Trophoblast cell (in vitro differentiated cells and primary cell): Measurements from ENCODE around the gene REV3L.

ENCODE experiments used
- DNase-seq, 2 donors: peaks; one replicate each; pipeline ENCODE4 v3.0.0-alpha.2; 2016
- H2AFZ ChIP-seq: 2 replicates; pipeline ENCODE4 v1.6.1; 2013; ENCODE audit warnings: low read length, moderate library complexity, mild to moderate bottlenecking; ENCODE audit not compliant: insufficient read depth, poor library complexity
- H2AK5ac ChIP-seq: 2 replicates; pipeline ENCODE4 v1.6.1; 2013; ENCODE audit warnings: mild to moderate bottlenecking, low read length
- H2BK120ac ChIP-seq: 2 replicates; pipeline ENCODE4 v1.6.1; 2013; ENCODE audit warnings: low read length, mild to moderate bottlenecking, moderate library complexity; ENCODE audit not compliant: insufficient read depth, poor library complexity
- H2BK12ac ChIP-seq: 2 replicates; pipeline ENCODE4 v1.6.1; 2013; ENCODE audit warnings: mild to moderate bottlenecking, low read length, moderate library complexity
- H2BK5ac ChIP-seq: 2 replicates; pipeline ENCODE4 v1.6.1; 2013; ENCODE audit warnings: low read length, low read depth, moderate library complexity, mild to moderate bottlenecking; ENCODE audit not compliant: poor library complexity
- H3K14ac ChIP-seq: 2 replicates; pipeline ENCODE4 v1.6.1; 2013; ENCODE audit warnings: mild to moderate bottlenecking, low read length
- H3K18ac ChIP-seq: 2 replicates; pipeline ENCODE4 v1.6.1; 2013; ENCODE audit warnings: mild to moderate bottlenecking, low read length
- H3K23ac ChIP-seq: 2 replicates; pipeline ENCODE4 v1.6.1; 2013; ENCODE audit warnings: low read length
- H3K27ac ChIP-seq: 2 replicates; pipeline ENCODE4 v1.5.1; 2013; ENCODE audit warnings: low read depth, mild to moderate bottlenecking, inconsistent platforms, low read length, moderate library complexity
- H3K27me3 ChIP-seq: 2 replicates; pipeline ENCODE4 v1.6.1; 2013; ENCODE audit warnings: inconsistent platforms, mild to moderate bottlenecking, low read length, moderate library complexity; ENCODE audit not compliant: insufficient read depth
- H3K36me3 ChIP-seq, 2 experiments: 1 replicate in 1 of 2; 2 replicates in 1 of 2; pipeline ENCODE4 v1.6.1; 2013; ENCODE audit warnings: low read length in 2 of 2, mild to moderate bottlenecking in 2 of 2, moderate library complexity in 1 of 2; ENCODE audit not compliant: insufficient read depth in 2 of 2, control insufficient read depth in 1 of 2
- H3K4ac ChIP-seq: 2 replicates; pipeline ENCODE4 v1.6.1; 2013; ENCODE audit warnings: low read depth, mild to moderate bottlenecking, low read length, moderate library complexity
- H3K4me1 ChIP-seq, 2 experiments: 1 replicate in 1 of 2; 2 replicates in 1 of 2; pipeline ENCODE4 v1.6.1; 2013; ENCODE audit warnings: low read length in 2 of 2, mild to moderate bottlenecking in 2 of 2, moderate library complexity in 1 of 2; ENCODE audit not compliant: insufficient read depth in 2 of 2, control insufficient read depth in 1 of 2
- H3K4me2 ChIP-seq: 2 replicates; pipeline ENCODE4 v1.6.1; 2013; ENCODE audit warnings: inconsistent platforms, mild to moderate bottlenecking, low read length, moderate library complexity
- H3K4me3 ChIP-seq: 2 replicates; pipeline ENCODE4 v1.5.1; 2013; ENCODE audit warnings: mild to moderate bottlenecking, low read depth, low read length, inconsistent platforms
- H3K79me1 ChIP-seq: one replicate; pipeline ENCODE4 v1.6.1; 2013; ENCODE audit warnings: low read length
- H3K79me2 ChIP-seq: 2 replicates; pipeline ENCODE4 v1.6.1; 2013; ENCODE audit warnings: low read length, mild to moderate bottlenecking; ENCODE audit not compliant: control insufficient read depth, insufficient read depth, poor library complexity
- H3K9ac ChIP-seq: 2 replicates; pipeline ENCODE4 v1.6.1; 2013; ENCODE audit warnings: mild to moderate bottlenecking, low read length
- H3K9me3 ChIP-seq: 2 replicates; pipeline ENCODE4 v1.6.1; 2013; ENCODE audit warnings: low read depth, mild to moderate bottlenecking, control low read depth, inconsistent platforms, low read length; ENCODE audit not compliant: insufficient read depth
- H4K12ac ChIP-seq: 2 replicates; pipeline ENCODE4 v1.6.1; 2013; ENCODE audit warnings: low read depth, mild to moderate bottlenecking, low read length, moderate library complexity
- H4K8ac ChIP-seq: 2 replicates; pipeline ENCODE4 v1.6.1; 2013; ENCODE audit warnings: low read depth, mild to moderate bottlenecking, low read length, moderate library complexity
- H4K91ac ChIP-seq: one replicate; pipeline ENCODE4 v1.6.1; 2013; ENCODE audit warnings: low read depth, mild to moderate bottlenecking, low read length, moderate library complexity
- WGBS: extraction: QIAGEN DNeasy Blood & Tissue Kit; methylation state at CpG from one replicate; pipeline ENCODE4 v1.1.7; 2013; ENCODE audit warnings: missing lambda C conversion rate; ENCODE audit not compliant: insufficient read length, insufficient coverage; ENCODE audit errors: extremely low coverage; 5-methylcytosine and 5-hydroxymethylcytosine counted together

The REV3L gene

DNA sequence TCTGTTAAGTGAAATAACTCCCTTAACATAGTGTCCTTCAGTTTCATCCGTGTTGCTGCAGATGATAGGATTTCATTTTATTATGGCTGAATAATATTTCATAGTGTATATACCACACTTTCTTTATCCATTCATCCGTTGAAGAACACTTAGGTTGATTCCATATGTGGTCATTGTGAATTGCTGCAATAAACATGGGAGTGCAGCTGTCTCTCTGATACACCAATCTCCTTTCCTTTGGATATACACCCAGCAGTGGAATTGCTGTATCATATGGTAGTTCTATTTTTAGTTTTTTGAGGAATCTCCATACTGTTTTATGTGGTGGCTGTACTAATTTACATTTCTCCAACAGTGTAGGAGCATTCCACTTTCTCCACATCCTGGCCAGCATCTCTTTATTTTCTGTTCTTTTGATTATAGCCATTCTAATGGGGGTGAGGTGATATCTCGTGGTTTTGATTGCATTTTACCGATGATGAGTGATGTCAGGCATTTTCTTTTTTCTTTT lies 202.5 kb downstream of the REV3L start:
- Histone ChIP-seq H4K8ac (no peak overlapping the region), H3K9me3 (peaks cover 2% of the 10 kb centered on the region), H3K18ac (no peak overlapping the region), H3K4me2 (no peak overlapping the region), H2BK120ac (no peak overlapping the region), H2AFZ (no peak overlapping the region), H2AK5ac (no peak overlapping the region), H3K23ac (no peak overlapping the region), H3K14ac (no peak overlapping the region), H3K36me3 (peaks cover 11 to 16% of the 10 kb centered on the region in 2 experiments), H2BK5ac (no peak overlapping the region), H3K4me1 (peaks cover 2 to 8% of the 10 kb centered on the region in 2 experiments), H3K27ac (no peak overlapping the region), H3K79me2 (peaks cover 2% of the 10 kb centered on the region), H2BK12ac (no peak overlapping the region), H3K4ac (no peak overlapping the region), H3K79me1 (peaks cover 8% of the 10 kb centered on the region), H3K9ac (no peak overlapping the region), H4K12ac (no peak overlapping the region), H3K4me3 (no peak overlapping the region), H3K27me3 (no peaks in the 10 kb centered on the region), H4K91ac (no peak overlapping the region)
- no peak for DNase-seq
- WGBS, result no CpG with 5 or more reads among the region's 4 CpGs

DNA sequence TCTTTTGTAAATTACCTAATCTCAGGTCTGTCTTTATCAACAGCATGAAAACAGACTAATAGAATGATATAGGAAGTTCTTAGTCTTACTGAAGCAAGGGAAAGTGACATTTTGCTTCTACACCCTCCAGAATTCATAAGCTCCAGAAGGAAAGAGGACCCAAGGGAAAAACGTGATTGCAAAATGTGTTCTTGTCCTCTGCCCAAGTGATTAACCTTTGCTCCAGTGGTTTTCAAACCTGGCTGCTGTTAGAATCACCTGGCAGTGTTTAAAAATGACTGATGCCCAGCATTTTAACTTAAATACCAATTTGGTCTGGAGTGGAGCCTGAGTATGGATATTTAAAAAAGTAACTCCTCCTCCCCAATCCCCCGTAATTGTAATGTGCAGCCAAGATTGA lies 204.3 kb downstream of the REV3L start:
- H3K23ac ChIP-seq, result no peak overlapping the region
- no peak overlapping the region for H4K91ac ChIP-seq
- H4K8ac ChIP-seq, result no peak overlapping the region
- WGBS, result no CpG with 5 or more reads among the region's 2 CpGs
- no peak overlapping the region for H2BK120ac ChIP-seq
- DNase-seq, result peak in 1 of 2 donors; percentile 32
- peaks cover 2% of the 10 kb centered on the region for H3K9me3 ChIP-seq
- H2BK5ac ChIP-seq, result peak overlapping the region; percentile 76
- H3K4me2 ChIP-seq, result peak overlapping the region; percentile 2
- H3K14ac ChIP-seq, result no peak overlapping the region
- peaks cover 2 to 6% of the 10 kb centered on the region in 2 experiments for H3K4me1 ChIP-seq
- H2BK12ac ChIP-seq, result no peak overlapping the region
- no peak overlapping the region for H3K9ac ChIP-seq
- no peak overlapping the region for H2AFZ ChIP-seq
- no peaks in the 10 kb centered on the region for H3K27me3 ChIP-seq
- no peak overlapping the region for H4K12ac ChIP-seq
- no peak overlapping the region for H3K18ac ChIP-seq
- no peak overlapping the region for H3K4me3 ChIP-seq
- H3K79me1 ChIP-seq, result peaks cover 8% of the 10 kb centered on the region
- peaks cover 2% of the 10 kb centered on the region for H3K79me2 ChIP-seq
- H3K27ac ChIP-seq, result peak overlapping the region; percentile 91
- peaks cover 10 to 18% of the 10 kb centered on the region in 2 experiments for H3K36me3 ChIP-seq
- H3K4ac ChIP-seq, result peak overlapping the region; percentile 50
- H2AK5ac ChIP-seq, result no peak overlapping the region

DNA sequence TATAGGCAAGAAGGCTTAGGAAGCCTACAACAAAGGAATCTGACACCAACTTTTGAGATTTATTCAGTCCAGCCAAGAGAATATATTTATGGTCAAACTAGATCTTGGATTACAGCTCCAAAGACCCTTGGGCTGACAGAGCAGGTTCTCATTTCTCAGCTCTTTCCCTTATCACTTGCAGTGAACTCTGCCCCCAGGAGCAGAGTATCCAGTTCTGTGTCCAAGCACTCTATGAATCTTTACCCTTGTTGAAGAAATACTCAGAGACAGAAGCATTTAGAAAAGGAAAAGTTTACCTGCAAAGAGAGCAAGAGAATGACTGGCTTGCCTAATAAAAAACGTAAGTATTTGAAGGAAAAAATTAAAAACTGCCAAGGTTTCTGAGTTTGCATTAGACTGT lies 205.2 kb downstream of the REV3L start:
- Histone ChIP-seq H3K4me2 (no peak overlapping the region), H3K4me3 (no peak overlapping the region), H3K9ac (no peak overlapping the region), H3K79me1 (peaks cover 8% of the 10 kb centered on the region), H3K9me3 (no peaks in the 10 kb centered on the region), H3K27ac (peak overlapping the region; percentile 91), H3K4me1 (peaks cover 2 to 3% of the 10 kb centered on the region in 2 experiments), H4K91ac (peak overlapping the region; percentile 47), H3K36me3 (peaks cover 3 to 12% of the 10 kb centered on the region in 2 experiments), H2BK120ac (peak overlapping the region; percentile 51), H2BK12ac (no peak overlapping the region), H4K12ac (no peak overlapping the region), H2BK5ac (peak overlapping the region; percentile 63), H3K79me2 (no peaks in the 10 kb centered on the region), H3K23ac (no peak overlapping the region), H2AFZ (no peak overlapping the region), H3K4ac (no peak overlapping the region), H3K18ac (no peak overlapping the region), H3K14ac (no peak overlapping the region), H3K27me3 (no peaks in the 10 kb centered on the region), H2AK5ac (no peak overlapping the region), H4K8ac (no peak overlapping the region)
- WGBS, result no CpG with 5 or more reads among the region's 1 CpG
- DNase-seq, result no peak

DNA sequence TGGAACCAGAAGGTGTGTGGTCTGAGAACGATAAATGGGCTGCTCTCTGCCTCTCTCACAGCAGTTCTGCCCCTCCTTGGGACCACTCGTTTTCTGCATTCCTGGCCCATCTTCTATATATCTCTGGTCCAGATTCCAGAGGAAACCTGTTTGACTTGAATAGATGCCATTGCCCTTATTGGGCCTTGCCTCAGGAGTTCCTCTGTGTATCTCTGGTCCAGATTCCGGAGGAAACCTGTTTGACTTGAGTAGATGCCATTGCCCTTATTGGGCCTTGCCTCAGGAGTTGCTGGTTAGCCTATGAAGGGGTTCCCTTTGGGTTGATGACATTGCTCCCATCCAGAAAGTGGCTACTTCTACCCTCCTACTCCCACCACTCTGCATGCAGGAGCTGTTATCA lies 206.3 kb downstream of the REV3L start:
- no peak overlapping the region for H4K12ac ChIP-seq
- no peak overlapping the region for H2AK5ac ChIP-seq
- no peak overlapping the region for H3K23ac ChIP-seq
- H2BK12ac ChIP-seq, result peak overlapping the region; percentile 46
- no peaks in the 10 kb centered on the region for H3K9me3 ChIP-seq
- H3K79me2 ChIP-seq, result no peaks in the 10 kb centered on the region
- no peaks in the 10 kb centered on the region for H3K27me3 ChIP-seq
- peaks cover 2 to 3% of the 10 kb centered on the region in 2 experiments for H3K4me1 ChIP-seq
- no peak overlapping the region for H3K4ac ChIP-seq
- H3K27ac ChIP-seq, result peak overlapping the region; percentile 91
- no peak overlapping the region for H3K4me3 ChIP-seq
- H2BK5ac ChIP-seq, result peak overlapping the region; percentile 71
- no peak overlapping the region for H2AFZ ChIP-seq
- H4K8ac ChIP-seq, result peak overlapping the region; percentile 57
- DNase-seq, result peak; percentile 95 to 99
- peak overlapping the region; percentile 46 for H3K4me2 ChIP-seq
- H3K9ac ChIP-seq, result no peak overlapping the region
- H3K18ac ChIP-seq, result no peak overlapping the region
- H3K79me1 ChIP-seq, result peaks cover 8% of the 10 kb centered on the region
- H3K14ac ChIP-seq, result no peak overlapping the region
- H3K36me3 ChIP-seq, result peaks cover 3 to 12% of the 10 kb centered on the region in 2 experiments
- peak overlapping the region; percentile 76 for H2BK120ac ChIP-seq
- WGBS, result no CpG with 5 or more reads among the region's 3 CpGs
- peak overlapping the region; percentile 70 for H4K91ac ChIP-seq
